ENCODE measurements around the gene UBL7. TPM values are rescaled to one million over a fixed set of nuclear protein-coding genes. Genes with fewer than 3 reads are reported as not detected.

UBL7 gene
- total RNA-seq, 1 donor from 2014 or later: 53.7 TPM

- Mint-ChIP-seq H3K36me3 (ENCODE audit: insufficient read depth) (no peaks in the 10 kb centered on the region), H3K27me3 (peaks cover 7% of the 10 kb centered on the region), H3K27ac (no peak overlapping the region), H3K4me1 (ENCODE audit: low read depth) (no peaks in the 10 kb centered on the region), H3K9me3 (ENCODE audit: low read depth) (no peaks in the 10 kb centered on the region), H3K4me3 (ENCODE audit: low read depth) (no peak overlapping the region)
- TF ChIP-seq CTCF (IDR thresholded peaks at IDR 0.05; ENCODE audit: unreplicated experiment): no peak
- DNase-seq (ENCODE audit: low spot score, unreplicated experiment): no peak
Measured at GRCh38 chr15:74412159-74412558, 48.8 kb downstream of the UBL7 start.

GRCh38 chr15:74411686-74412085 lies 49.3 kb downstream of the UBL7 start:
- Mint-ChIP-seq H3K4me1 (ENCODE audit: low read depth) (no peaks in the 10 kb centered on the region), H3K4me3 (ENCODE audit: low read depth) (no peak overlapping the region)
- TF ChIP-seq CTCF (IDR thresholded peaks at IDR 0.05; ENCODE audit: unreplicated experiment): no peak

GRCh38 chr15:74410502-74410901 lies 50.5 kb downstream of the UBL7 start:
- DNase-seq (ENCODE audit: low spot score, unreplicated experiment): no peak
- Mint-ChIP-seq H3K9me3 (ENCODE audit: low read depth) (no peaks in the 10 kb centered on the region), H3K27me3 (peaks cover 22% of the 10 kb centered on the region), H3K36me3 (ENCODE audit: insufficient read depth) (no peaks in the 10 kb centered on the region), H3K27ac (no peak overlapping the region), H3K4me1 (ENCODE audit: low read depth) (no peaks in the 10 kb centered on the region), H3K4me3 (ENCODE audit: low read depth) (no peak overlapping the region)
- TF ChIP-seq CTCF (IDR thresholded peaks at IDR 0.05; ENCODE audit: unreplicated experiment): no peak

More at GRCh38 chr15:74411686-74412085, 49.3 kb downstream of the UBL7 start:
- Mint-ChIP-seq H3K36me3 (ENCODE audit: insufficient read depth) (no peaks in the 10 kb centered on the region), H3K27me3 (peaks cover 11% of the 10 kb centered on the region), H3K9me3 (ENCODE audit: low read depth) (no peaks in the 10 kb centered on the region), H3K27ac (no peak overlapping the region)
- no peak for DNase-seq (ENCODE audit: low spot score, unreplicated experiment)

GRCh38 chr15:74409225-74409624 lies 51.7 kb downstream of the UBL7 start:
- no peak for TF ChIP-seq CTCF (IDR thresholded peaks at IDR 0.05; ENCODE audit: unreplicated experiment)
- Mint-ChIP-seq H3K27ac (no peak overlapping the region), H3K27me3 (peaks cover 24% of the 10 kb centered on the region), H3K9me3 (ENCODE audit: low read depth) (no peaks in the 10 kb centered on the region), H3K4me1 (ENCODE audit: low read depth) (no peaks in the 10 kb centered on the region), H3K36me3 (ENCODE audit: insufficient read depth) (no peaks in the 10 kb centered on the region), H3K4me3 (ENCODE audit: low read depth) (no peak overlapping the region)
- DNase-seq (ENCODE audit: low spot score, unreplicated experiment): no peak

GRCh38 chr15:74408815-74409214 lies 52.1 kb downstream of the UBL7 start:
- H3K9me3 Mint-ChIP-seq (ENCODE audit: low read depth): no peaks in the 10 kb centered on the region
- H3K36me3 Mint-ChIP-seq (ENCODE audit: insufficient read depth): no peaks in the 10 kb centered on the region
- H3K4me3 Mint-ChIP-seq (ENCODE audit: low read depth): no peak overlapping the region
- H3K27me3 Mint-ChIP-seq: peaks cover 24% of the 10 kb centered on the region
- no peak for DNase-seq (ENCODE audit: low spot score, unreplicated experiment)
- H3K27ac Mint-ChIP-seq: no peak overlapping the region
- H3K4me1 Mint-ChIP-seq (ENCODE audit: low read depth): no peaks in the 10 kb centered on the region
- TF ChIP-seq CTCF (IDR thresholded peaks at IDR 0.05; ENCODE audit: unreplicated experiment): no peak

Data from progenitor cell of endocrine pancreas (in vitro differentiated cells).